Body of pancreas (tissue), 4 donors: ENCODE measurements around the gene BCL6B.

ENCODE experiments used
- POLR2A ChIP-seq, 3 donors: fragments of 450-650 bp; IDR thresholded peaks; one replicate each; pipeline ENCODE4 v1.6.1; 2016; ENCODE audit warnings: antibody characterized with exemption in 3 of 3, mild to moderate bottlenecking in 2 of 3
- TF ChIP-seq, protein P1 (sequence below), 7 experiments: fragments of 450-650 bp in 4 of 7; fragments of 200-600 bp in 3 of 7; sonication (generic) in 3 of 7; IDR thresholded peaks; one replicate each; pipeline ENCODE4 v1.5.1; 2016 to 2019; ENCODE audit warnings: antibody characterized with exemption in 7 of 7

DNA sequence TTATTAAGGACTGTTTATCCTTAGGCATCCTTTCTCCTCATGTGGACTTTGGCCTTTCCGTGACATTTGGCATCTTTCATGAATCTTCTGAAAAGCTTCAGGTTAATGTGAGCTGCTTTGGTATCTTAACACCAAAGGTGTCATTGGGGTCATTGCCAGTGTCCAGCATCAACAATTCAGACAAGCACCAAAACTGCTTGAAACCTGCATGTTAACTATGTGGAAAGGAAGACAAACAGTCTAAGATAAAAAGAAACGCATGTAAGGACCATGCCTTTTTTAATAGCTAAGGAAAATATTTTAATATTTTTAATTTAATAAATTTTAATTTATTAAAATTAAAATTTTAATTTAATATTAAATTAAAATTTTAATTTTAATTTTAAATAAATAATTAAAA, 19.1 kb upstream of the BCL6B start:
- TF ChIP-seq, protein P1, sequence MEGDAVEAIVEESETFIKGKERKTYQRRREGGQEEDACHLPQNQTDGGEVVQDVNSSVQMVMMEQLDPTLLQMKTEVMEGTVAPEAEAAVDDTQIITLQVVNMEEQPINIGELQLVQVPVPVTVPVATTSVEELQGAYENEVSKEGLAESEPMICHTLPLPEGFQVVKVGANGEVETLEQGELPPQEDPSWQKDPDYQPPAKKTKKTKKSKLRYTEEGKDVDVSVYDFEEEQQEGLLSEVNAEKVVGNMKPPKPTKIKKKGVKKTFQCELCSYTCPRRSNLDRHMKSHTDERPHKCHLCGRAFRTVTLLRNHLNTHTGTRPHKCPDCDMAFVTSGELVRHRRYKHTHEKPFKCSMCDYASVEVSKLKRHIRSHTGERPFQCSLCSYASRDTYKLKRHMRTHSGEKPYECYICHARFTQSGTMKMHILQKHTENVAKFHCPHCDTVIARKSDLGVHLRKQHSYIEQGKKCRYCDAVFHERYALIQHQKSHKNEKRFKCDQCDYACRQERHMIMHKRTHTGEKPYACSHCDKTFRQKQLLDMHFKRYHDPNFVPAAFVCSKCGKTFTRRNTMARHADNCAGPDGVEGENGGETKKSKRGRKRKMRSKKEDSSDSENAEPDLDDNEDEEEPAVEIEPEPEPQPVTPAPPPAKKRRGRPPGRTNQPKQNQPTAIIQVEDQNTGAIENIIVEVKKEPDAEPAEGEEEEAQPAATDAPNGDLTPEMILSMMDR (IDR thresholded peaks at IDR 0.05), result no peak
- no peak for TF ChIP-seq POLR2A (IDR thresholded peaks at IDR 0.05)
